Sigmoid colon (tissue), 4 donors: ENCODE measurements around the gene HTR1E.

ENCODE experiments used
- EP300 ChIP-seq, 4 donors: sonication (generic); formaldehyde crosslinking; IDR thresholded peaks; one replicate each; pipeline ENCODE4 v1.6.1; 2017; ENCODE audit warnings: antibody characterized with exemption in 4 of 4
- POLR2A ChIP-seq, 2 donors: fragments of 450-650 bp; IDR thresholded peaks; one replicate each; pipeline ENCODE4 v1.6.1; 2016; ENCODE audit warnings: antibody characterized with exemption in 2 of 2, mild to moderate bottlenecking in 2 of 2, moderate library complexity in 2 of 2
- POLR2AphosphoS5 ChIP-seq, 4 donors: sonication (generic); formaldehyde crosslinking; IDR thresholded peaks; one replicate each; pipeline ENCODE4 v1.6.1; 2017; ENCODE audit warnings: antibody characterized with exemption in 4 of 4
- TF ChIP-seq, protein P1 (sequence below), 4 experiments: fragments of 450-650 bp in 3 of 4; fragments of 200-600 bp in 1 of 4; IDR thresholded peaks; one replicate each; pipeline ENCODE4 v1.5.1; 2016 to 2019; ENCODE audit warnings: antibody characterized with exemption in 4 of 4, mild to moderate bottlenecking in 3 of 4, moderate library complexity in 2 of 4

DNA sequence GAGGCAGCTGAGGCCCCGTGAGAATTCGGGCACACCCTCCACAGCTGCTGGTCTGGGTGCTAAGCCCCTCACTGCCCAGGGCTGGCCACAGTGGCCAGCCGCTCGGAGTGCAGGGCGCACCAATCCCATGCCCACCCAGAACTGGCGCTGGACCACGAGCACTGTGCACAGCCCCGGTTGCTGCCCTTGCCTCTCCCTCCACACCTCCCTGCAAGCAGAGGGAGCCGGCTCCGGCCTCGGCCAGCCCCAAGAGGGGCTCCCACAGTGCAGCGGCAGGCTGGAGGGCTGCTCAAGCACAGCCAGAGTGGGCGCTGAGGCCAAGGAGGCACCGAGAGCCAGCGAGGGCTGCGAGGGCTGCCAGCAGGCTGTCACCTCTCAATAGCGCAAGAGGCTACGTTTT, 122.6 kb downstream of the HTR1E start:
- TF ChIP-seq, protein P1, sequence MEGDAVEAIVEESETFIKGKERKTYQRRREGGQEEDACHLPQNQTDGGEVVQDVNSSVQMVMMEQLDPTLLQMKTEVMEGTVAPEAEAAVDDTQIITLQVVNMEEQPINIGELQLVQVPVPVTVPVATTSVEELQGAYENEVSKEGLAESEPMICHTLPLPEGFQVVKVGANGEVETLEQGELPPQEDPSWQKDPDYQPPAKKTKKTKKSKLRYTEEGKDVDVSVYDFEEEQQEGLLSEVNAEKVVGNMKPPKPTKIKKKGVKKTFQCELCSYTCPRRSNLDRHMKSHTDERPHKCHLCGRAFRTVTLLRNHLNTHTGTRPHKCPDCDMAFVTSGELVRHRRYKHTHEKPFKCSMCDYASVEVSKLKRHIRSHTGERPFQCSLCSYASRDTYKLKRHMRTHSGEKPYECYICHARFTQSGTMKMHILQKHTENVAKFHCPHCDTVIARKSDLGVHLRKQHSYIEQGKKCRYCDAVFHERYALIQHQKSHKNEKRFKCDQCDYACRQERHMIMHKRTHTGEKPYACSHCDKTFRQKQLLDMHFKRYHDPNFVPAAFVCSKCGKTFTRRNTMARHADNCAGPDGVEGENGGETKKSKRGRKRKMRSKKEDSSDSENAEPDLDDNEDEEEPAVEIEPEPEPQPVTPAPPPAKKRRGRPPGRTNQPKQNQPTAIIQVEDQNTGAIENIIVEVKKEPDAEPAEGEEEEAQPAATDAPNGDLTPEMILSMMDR (IDR thresholded peaks at IDR 0.05) = no peak
- TF ChIP-seq POLR2A (IDR thresholded peaks at IDR 0.05) (no peak), POLR2AphosphoS5 (IDR thresholded peaks at IDR 0.05) (no peak), EP300 (IDR thresholded peaks at IDR 0.05) (no peak)
